Astrocyte of the spinal cord (primary cell): ENCODE results near the gene PRM1.

Experiments used
- DNase-seq: peaks from one replicate; pipeline ENCODE4 v3.0.0; 2011; ENCODE audit warnings: low read depth, low spot score
- H3K4me3 ChIP-seq: 2 replicates; pipeline ENCODE4 v1.5.1; 2011; ENCODE audit warnings: low read depth, mild to moderate bottlenecking, low read length, moderate library complexity
- in situ Hi-C: cut with HindIII; loops from 2 replicates; pipeline ENCODE4 v1.10.0; 2017; ENCODE audit warnings: low sequenced_read_pairs
- TF ChIP-seq, protein P1 (sequence below): IDR thresholded peaks from 2 replicates; pipeline ENCODE4 v1.5.1; 2012; ENCODE audit warnings: low read depth, mild to moderate bottlenecking, low read length, inconsistent platforms

The PRM1 gene

DNA sequence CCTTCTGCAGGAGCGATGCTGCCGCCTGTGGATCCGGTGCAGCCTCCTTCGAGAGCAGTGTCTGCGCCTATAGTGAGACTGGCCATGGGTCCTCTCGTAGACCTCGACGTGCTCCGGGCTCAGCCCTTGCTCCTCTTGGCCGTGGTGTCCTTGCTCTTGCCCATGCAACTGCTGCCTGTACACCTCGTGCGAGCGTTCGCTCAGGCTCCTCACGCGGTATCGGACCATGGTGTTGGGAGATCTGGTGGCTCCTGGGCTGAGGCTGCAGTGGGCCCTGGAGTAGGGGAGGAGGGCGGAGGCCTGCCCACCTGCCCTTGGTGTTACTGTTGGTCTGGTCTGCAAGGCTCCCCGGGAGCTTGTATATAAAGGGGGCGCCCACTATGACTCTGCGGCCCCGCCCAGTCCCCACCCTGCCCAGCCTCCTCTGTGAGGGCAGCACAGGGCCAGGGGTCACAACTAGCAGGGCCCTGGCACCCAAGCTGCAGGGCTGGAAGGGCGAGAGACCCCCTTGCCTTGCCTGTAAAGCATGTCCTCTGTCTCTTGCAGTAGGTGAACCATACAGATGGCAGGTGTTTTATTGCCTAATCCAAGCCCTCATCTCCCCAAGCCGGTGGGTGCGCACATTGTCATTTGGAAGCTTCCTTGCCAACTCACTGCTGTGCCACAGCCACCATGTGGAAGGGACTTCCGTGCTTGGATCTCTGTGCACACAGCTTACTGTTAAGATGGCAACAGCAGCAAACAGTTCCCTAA lies 4.8 kb downstream of the PRM1 start, which contains the start of gene PRM2:
PRM2 (minus strand) TSS at position 338 of the 753 bp plus-strand sequence; CDS start at position 228, 110 bp downstream.
- H3K4me3 ChIP-seq: no peak within 1 kb of the TSS

DNA sequence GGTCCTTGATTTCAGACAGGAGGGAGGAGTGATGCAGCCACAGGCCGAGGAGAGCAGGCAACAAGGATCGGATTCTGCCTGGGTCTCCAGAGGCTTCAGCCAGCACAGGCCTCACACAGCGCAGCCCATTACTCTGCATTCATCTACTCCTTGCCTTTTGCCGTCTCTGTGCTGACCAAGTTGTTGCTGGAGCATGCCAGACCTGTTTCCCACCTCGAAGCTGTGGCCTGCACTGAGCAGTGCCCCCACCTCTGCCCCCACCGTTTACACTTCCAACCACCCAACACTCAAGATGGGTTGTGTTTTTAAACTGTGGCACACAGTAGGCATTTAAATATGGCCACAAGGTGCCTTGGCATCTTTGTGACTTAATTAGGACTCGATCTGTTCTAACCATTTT lies 6.2 kb downstream of the PRM1 start:
- TF ChIP-seq, protein P1, sequence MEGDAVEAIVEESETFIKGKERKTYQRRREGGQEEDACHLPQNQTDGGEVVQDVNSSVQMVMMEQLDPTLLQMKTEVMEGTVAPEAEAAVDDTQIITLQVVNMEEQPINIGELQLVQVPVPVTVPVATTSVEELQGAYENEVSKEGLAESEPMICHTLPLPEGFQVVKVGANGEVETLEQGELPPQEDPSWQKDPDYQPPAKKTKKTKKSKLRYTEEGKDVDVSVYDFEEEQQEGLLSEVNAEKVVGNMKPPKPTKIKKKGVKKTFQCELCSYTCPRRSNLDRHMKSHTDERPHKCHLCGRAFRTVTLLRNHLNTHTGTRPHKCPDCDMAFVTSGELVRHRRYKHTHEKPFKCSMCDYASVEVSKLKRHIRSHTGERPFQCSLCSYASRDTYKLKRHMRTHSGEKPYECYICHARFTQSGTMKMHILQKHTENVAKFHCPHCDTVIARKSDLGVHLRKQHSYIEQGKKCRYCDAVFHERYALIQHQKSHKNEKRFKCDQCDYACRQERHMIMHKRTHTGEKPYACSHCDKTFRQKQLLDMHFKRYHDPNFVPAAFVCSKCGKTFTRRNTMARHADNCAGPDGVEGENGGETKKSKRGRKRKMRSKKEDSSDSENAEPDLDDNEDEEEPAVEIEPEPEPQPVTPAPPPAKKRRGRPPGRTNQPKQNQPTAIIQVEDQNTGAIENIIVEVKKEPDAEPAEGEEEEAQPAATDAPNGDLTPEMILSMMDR: no peak
- DNase-seq: no peak
- no peak overlapping the region for H3K4me3 ChIP-seq
- in situ Hi-C loops: no loop called here

More for the DNA sequence above, 4.8 kb downstream of the PRM1 start, which contains the start of gene PRM2:
- no peak for DNase-seq
- in situ Hi-C loops: no loop called here
- TF ChIP-seq, protein P1: no peak

DNA sequence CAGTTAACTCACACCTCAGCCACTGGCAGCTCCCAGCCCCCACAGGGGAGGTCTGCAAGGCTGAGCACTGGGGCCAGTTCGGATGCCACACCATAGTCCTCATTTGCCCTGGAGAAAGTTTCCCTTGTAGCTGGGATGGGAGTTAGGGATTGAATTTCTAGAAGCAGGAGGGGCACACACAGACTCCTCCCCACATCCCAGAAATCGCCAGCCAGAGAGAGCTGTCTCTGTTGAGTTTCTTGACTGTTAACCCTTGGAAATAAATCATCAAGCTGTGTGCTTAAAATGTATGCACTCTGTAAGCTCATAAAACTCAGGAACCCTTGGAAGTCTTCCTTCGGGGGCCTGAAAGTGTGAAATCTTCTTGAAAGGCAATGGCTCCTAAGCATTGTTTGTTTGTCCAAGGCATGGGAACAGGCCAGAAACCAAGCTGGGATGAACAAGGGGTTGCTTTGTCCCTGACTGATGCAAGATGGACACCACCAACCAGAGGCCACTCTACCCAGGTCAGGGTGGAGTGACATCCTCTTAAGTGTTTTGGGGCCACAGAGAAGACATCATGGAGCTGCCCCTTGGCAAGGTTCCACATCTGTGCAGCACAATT lies 7.3 kb downstream of the PRM1 start:
- in situ Hi-C loops: no loop called here
- DNase-seq: no peak
- H3K4me3 ChIP-seq: no peak overlapping the region

DNA sequence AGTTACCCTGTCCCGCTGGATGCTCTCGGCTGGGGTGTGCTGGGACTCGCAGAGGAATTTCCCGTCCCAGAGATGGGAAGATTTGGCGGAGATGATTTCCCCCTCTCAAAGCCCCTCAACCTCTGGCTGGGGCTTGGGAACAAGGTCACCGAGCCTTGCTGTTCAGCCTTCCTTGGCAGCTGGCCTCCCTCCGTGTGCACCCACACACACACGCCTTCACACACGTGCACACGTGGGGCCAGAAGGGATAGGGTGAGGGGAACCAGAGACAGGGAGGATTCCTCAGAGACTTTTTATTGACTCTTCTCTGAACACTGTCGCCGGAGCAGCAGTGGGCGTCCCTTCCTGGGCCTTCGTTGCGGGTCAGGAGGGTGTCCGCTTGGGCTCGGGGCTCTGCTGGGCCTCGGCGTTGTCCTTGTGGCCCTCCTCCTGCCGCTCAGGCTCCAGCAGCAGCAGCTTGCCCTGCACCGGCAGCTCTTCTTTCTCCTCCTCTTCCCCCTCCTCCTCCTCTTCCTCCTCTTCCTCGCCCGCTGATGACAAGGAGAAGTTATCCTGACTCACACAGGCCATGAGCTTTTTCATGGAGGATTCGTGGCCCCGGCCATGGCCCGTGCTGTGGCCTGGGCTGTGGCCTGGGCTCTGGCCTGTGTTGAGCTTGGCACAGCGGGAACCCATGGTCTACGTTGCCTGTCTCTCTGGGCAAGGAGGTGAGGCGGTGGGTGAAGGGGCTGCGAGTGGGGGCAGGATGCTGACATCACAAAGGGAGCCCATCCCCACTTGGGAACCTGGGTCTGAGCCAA lies 8.0 kb downstream of the PRM1 start, which contains the start of gene PRM3:
PRM3 (minus strand) TSS at position 709 of the 800 bp plus-strand sequence; CDS start at position 675, 34 bp downstream.
- TF ChIP-seq, protein P1: no peak
- in situ Hi-C loops: no loop called here
- no peak within 1 kb of the TSS for H3K4me3 ChIP-seq
- DNase-seq: no peak

More for the DNA sequence above, 7.3 kb downstream of the PRM1 start:
- TF ChIP-seq, protein P1: no peak

DNA sequence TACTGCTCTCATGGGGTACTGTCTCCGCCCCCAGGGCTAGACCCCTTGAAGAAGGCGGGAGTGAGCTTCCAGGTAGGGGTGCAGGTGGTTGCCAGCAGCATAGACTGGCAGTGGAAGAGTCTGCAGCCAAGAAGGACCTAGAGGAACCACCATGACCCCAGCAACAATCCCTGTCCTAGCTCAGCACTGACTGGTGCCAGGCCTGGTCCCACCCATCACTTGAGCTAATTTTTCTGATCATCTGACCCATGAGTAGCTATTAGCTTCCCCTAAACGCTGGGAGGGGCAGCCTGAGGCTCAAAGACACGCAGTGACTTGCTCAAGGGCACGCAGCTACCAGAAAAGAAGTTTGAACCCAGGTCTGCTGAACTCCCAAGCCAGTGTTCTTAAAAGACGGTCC lies 8.6 kb downstream of the PRM1 start:
- TF ChIP-seq, protein P1: no peak
- in situ Hi-C loops: no loop called here
- no peak for DNase-seq
- no peak overlapping the region for H3K4me3 ChIP-seq

DNA sequence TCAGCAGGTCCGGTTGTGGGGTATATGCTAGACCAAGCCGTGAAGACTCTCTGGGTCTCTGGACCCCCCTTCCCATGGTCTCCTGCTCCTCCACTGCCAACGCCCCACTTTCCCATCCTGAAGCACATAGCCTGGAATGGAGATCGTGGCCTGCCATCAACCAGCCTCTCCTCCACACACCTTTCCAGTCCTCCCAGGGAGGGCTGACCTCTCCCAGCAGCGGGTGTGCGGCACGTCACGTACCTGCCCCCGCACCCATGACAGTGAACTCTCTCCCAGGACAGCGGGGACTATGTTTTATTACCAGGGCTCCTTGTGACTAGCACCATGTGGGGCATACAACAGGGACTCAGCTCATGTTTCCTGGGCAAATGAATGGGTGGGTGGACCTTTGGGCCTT lies 9.5 kb downstream of the PRM1 start:
- no peak for DNase-seq
- TF ChIP-seq, protein P1: no peak
- in situ Hi-C loops: no loop called here
- H3K4me3 ChIP-seq: no peak overlapping the region
